Neural progenitor cell (in vitro differentiated cells): ENCODE results near the gene ZNF415. TPM values are rescaled to one million over a fixed set of nuclear protein-coding genes. Genes with fewer than 3 reads are reported as not detected.
"Not testable (repeated sequence)": the region's sequence is repeated elsewhere in the genome, so short reads cannot be mapped to it uniquely, and the experiment has no call there.

Source experiments
- DNase-seq: peaks from one replicate; pipeline ENCODE4 v3.0.0-alpha.2; 2016; ENCODE audit warnings: low spot score
- H2AFZ ChIP-seq: fragments of 200-600 bp; sonication (generic); replicated peaks from 2 replicates; pipeline ENCODE4 v1.6.1; 2016; ENCODE audit warnings: antibody characterized with exemption
- H3F3A ChIP-seq: fragments of 200-600 bp; sonication (generic); 2 replicates; pipeline ENCODE4 v1.6.1; 2016; ENCODE audit warnings: antibody characterized with exemption, low read depth
- H3K27ac ChIP-seq: fragments of 200-600 bp; sonication (generic); 2 replicates; pipeline ENCODE4 v1.5.1; 2016; ENCODE audit warnings: mild to moderate bottlenecking
- H3K27me3 ChIP-seq: fragments of 200-600 bp; sonication (generic); 2 replicates; pipeline ENCODE4 v1.6.1; 2016; ENCODE audit warnings: mild to moderate bottlenecking, moderate library complexity
- H3K36me3 ChIP-seq: fragments of 200-600 bp; sonication (generic); 2 replicates; pipeline ENCODE4 v1.5.1; 2016
- H3K4me1 ChIP-seq: fragments of 200-600 bp; sonication (generic); 2 replicates; pipeline ENCODE4 v1.6.1; 2016; ENCODE audit warnings: mixed run types
- H3K4me2 ChIP-seq: fragments of 200-600 bp; sonication (generic); 2 replicates; pipeline ENCODE4 v1.6.1; 2016
- H3K4me3 ChIP-seq: fragments of 200-600 bp; sonication (generic); 2 replicates; pipeline ENCODE4 v1.5.1; 2016
- H3K79me2 ChIP-seq: fragments of 200-600 bp; sonication (generic); 2 replicates; pipeline ENCODE4 v1.6.1; 2016; ENCODE audit warnings: low read depth
- H3K9ac ChIP-seq: fragments of 200-600 bp; sonication (generic); 2 replicates; pipeline ENCODE4 v1.6.1; 2016
- H3K9me3 ChIP-seq: fragments of 200-600 bp; sonication (generic); 2 replicates; pipeline ENCODE4 v1.5.1; 2016; ENCODE audit warnings: low read depth
- H4K20me1 ChIP-seq: fragments of 200-600 bp; sonication (generic); 2 replicates; pipeline ENCODE4 v1.6.1; 2016; ENCODE audit warnings: low read depth
- H3K27ac Mint-ChIP-seq: 3 replicates; pipeline ENCODE4 v1.8.0; 2021; ENCODE audit warnings: mixed read lengths
- H3K27me3 Mint-ChIP-seq: 2 replicates; pipeline ENCODE4 v1.8.0; 2022; ENCODE audit warnings: low read depth, mild to moderate bottlenecking, inconsistent platforms, moderate library complexity, mixed read lengths; ENCODE audit not compliant: insufficient read depth
- H3K36me3 Mint-ChIP-seq: 3 replicates; pipeline ENCODE4 v1.8.0; 2021; ENCODE audit warnings: mixed read lengths
- H3K4me1 Mint-ChIP-seq: 3 replicates; pipeline ENCODE4 v1.8.0; 2021; ENCODE audit warnings: mixed read lengths
- H3K4me3 Mint-ChIP-seq: 3 replicates; pipeline ENCODE4 v1.8.0; 2021; ENCODE audit warnings: mild to moderate bottlenecking, moderate library complexity, mixed read lengths
- H3K9me3 Mint-ChIP-seq: 3 replicates; pipeline ENCODE4 v1.8.0; 2020; ENCODE audit warnings: mixed read lengths
- EZH2 ChIP-seq: fragments of 200-600 bp; sonication (generic); IDR thresholded peaks from 2 replicates; pipeline ENCODE4 v1.6.1; 2017; ENCODE audit warnings: antibody characterized with exemption, mild to moderate bottlenecking, moderate library complexity
- EZH2phosphoT487 ChIP-seq: fragments of 200-600 bp; sonication (generic); IDR thresholded peaks from 2 replicates; pipeline ENCODE4 v1.6.1; 2017; ENCODE audit warnings: antibody characterized with exemption
- total RNA-seq: library from RNA; depleted of rRNA; stranded (reverse); fragments of >200 nt; gene quantifications from 2 replicates; pipeline ENCODE4 v1.2.3, GENCODE V29; 2015; ENCODE audit warnings: low replicate concordance
- TF ChIP-seq, protein P1 (sequence below): fragments of 200-600 bp; sonication (generic); IDR thresholded peaks from 2 replicates; pipeline ENCODE4 v1.5.1; 2017; ENCODE audit warnings: antibody characterized with exemption, mild to moderate bottlenecking

The ZNF415 gene
- total RNA-seq, 1 donor from 2014 or later = 23.9 TPM

DNA sequence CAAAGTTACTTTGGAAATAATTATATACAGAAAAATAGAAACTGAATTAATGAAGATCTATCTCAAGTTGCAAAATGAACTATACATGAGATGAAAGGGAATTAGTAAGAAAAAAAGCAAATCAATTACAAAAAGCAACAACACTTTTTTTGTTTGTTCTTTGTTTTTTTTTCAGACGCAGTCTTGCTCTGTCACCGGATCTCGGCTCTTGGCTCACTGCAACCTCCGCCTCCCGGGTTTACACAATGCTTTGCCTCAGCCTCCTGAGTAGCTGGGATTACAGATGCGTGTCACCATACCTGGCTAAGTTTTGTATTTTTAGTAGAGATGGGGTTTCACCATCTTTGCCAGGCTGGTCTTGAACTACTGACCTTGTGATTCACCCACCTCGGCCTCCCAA is 2.2 kb downstream of the ZNF415 start:
- peak; percentile 49 for DNase-seq
- Histone ChIP-seq H3K79me2 (peaks cover 10% of the 10 kb centered on the region), H4K20me1 (peaks cover 4% of the 10 kb centered on the region), H3K27me3 (no peaks in the 10 kb centered on the region), H3K4me2 (peak overlapping the region; percentile 61), H3K9ac (no peak overlapping the region), H2AFZ (no peak overlapping the region), H3F3A (peaks cover 8% of the 10 kb centered on the region), H3K36me3 (no peaks in the 10 kb centered on the region), H3K27ac (no peak overlapping the region), H3K4me3 (peak overlapping the region; percentile 22), H3K4me1 (peaks cover 23% of the 10 kb centered on the region), H3K9me3 (no peaks in the 10 kb centered on the region)
- H3K4me1 Mint-ChIP-seq = peaks cover 5% of the 10 kb centered on the region
- H3K27ac Mint-ChIP-seq = no peak overlapping the region
- H3K27me3 Mint-ChIP-seq = peaks cover 7% of the 10 kb centered on the region
- TF ChIP-seq EZH2phosphoT487 (no peak), EZH2 (no peak)
- TF ChIP-seq, protein P1, sequence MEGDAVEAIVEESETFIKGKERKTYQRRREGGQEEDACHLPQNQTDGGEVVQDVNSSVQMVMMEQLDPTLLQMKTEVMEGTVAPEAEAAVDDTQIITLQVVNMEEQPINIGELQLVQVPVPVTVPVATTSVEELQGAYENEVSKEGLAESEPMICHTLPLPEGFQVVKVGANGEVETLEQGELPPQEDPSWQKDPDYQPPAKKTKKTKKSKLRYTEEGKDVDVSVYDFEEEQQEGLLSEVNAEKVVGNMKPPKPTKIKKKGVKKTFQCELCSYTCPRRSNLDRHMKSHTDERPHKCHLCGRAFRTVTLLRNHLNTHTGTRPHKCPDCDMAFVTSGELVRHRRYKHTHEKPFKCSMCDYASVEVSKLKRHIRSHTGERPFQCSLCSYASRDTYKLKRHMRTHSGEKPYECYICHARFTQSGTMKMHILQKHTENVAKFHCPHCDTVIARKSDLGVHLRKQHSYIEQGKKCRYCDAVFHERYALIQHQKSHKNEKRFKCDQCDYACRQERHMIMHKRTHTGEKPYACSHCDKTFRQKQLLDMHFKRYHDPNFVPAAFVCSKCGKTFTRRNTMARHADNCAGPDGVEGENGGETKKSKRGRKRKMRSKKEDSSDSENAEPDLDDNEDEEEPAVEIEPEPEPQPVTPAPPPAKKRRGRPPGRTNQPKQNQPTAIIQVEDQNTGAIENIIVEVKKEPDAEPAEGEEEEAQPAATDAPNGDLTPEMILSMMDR = no peak
- peaks cover 19% of the 10 kb centered on the region for H3K36me3 Mint-ChIP-seq
- H3K4me3 Mint-ChIP-seq = no peak overlapping the region
- H3K9me3 Mint-ChIP-seq = peaks cover 31% of the 10 kb centered on the region

DNA sequence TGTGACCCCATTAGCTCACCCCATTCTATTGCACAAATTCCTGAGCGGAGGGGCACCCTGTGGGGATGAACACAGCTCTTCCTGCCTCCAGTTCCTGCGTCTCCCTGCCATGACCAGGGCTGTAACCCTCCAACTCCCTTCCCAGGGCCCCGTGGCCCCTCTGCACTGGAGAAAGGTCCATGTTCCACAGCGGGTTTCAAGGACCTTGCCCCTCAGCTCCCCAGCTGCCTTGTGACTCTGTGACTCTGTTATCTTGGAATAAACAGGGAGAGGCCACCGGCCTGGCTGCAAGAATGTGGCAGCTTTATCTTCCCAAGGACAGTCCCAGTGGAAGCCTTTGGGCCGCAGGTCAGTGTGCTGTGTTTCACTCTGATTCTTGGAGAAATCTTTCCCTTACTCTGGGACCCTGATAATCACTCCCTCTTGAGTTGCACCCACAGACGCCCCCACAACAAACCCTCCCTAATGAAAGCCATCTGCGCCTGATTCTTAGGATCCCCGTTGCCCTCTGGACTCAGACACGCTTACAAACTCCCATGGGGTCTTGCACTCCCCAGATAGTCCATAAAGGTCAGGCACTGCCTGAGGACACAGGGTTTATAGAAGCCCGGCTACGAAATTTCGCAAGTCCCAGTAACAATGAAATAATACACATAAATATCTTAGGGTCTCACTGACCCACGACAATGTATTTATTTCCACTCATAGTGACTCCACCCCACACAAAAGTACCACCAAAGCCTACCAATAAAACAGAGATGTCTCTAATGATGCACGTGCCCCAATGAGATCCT is 5.8 kb downstream of the ZNF415 start:
- Mint-ChIP-seq H3K9me3 (peaks cover 32% of the 10 kb centered on the region), H3K36me3 (peaks cover 33% of the 10 kb centered on the region)
- H3K4me1 ChIP-seq = peaks cover 18% of the 10 kb centered on the region
- not testable (repeated sequence) for H3K4me2 ChIP-seq, H2AFZ ChIP-seq, H3K4me3 ChIP-seq, H3K27me3 Mint-ChIP-seq, H3K27me3 ChIP-seq, DNase-seq, H3K27ac ChIP-seq, H3K9me3 ChIP-seq, H3K4me3 Mint-ChIP-seq, H4K20me1 ChIP-seq, H3K36me3 ChIP-seq, H3K4me1 Mint-ChIP-seq, H3K9ac ChIP-seq, H3K27ac Mint-ChIP-seq, H3F3A ChIP-seq, H3K79me2 ChIP-seq

DNA sequence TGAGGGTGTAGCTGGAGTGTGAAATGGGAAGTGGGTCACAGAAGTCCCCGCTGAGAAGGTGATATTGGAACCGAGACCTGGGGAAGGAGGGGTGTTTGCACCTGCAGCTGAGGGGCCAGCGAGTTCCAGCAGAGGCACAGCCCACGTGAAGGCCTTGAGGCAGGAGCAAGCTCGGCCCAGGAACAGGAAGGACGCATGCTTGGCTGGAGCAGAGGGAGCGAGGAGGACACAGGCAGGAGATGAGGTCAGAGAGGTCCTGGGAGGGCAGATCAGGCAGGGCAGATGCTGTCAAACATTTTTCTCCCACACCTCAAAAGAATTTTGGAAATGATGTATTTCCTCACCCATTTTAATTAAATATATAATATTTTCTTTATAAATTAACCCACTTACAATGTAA is 9.3 kb downstream of the ZNF415 start:
- H2AFZ ChIP-seq = no peak overlapping the region
- no peaks in the 10 kb centered on the region for H3K4me1 ChIP-seq
- H4K20me1 ChIP-seq = no peaks in the 10 kb centered on the region
- Mint-ChIP-seq H3K4me1 (no peaks in the 10 kb centered on the region), H3K4me3 (no peak overlapping the region), H3K9me3 (peaks cover 40% of the 10 kb centered on the region), H3K27ac (no peak overlapping the region), H3K27me3 (peaks cover 5% of the 10 kb centered on the region), H3K36me3 (peaks cover 37% of the 10 kb centered on the region)
- no peaks in the 10 kb centered on the region for H3K27me3 ChIP-seq
- no peak overlapping the region for H3K27ac ChIP-seq
- H3K36me3 ChIP-seq = no peaks in the 10 kb centered on the region
- H3K4me2 ChIP-seq = no peak overlapping the region
- H3K9ac ChIP-seq = no peak overlapping the region
- H3K79me2 ChIP-seq = no peaks in the 10 kb centered on the region
- H3K9me3 ChIP-seq = no peaks in the 10 kb centered on the region
- no peak overlapping the region for H3K4me3 ChIP-seq
- peaks cover 5% of the 10 kb centered on the region for H3F3A ChIP-seq
- DNase-seq = no peak
- TF ChIP-seq EZH2 (no peak), EZH2phosphoT487 (no peak)
- TF ChIP-seq, protein P1 = no peak

DNA sequence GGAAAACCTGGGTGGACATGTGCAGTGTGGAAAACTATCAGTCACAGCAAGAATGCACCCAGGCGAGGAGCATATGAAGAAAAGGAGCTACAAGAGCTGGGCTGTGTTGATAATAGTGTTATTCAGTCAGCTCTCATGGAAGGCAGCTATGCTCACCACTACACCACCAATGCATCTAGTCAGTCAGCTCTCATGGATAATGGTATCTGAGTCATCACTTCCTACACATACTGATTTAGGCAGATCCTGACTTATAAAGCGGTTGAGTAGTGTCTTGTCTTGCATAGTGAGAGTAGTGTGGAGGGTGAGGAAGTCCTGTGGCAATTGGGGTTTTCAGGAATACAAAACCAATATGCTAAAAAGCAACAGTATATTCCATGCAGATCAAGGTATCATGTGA is 20.4 kb downstream of the ZNF415 start:
- peaks cover 35% of the 10 kb centered on the region for H3K9me3 Mint-ChIP-seq
- no peaks in the 10 kb centered on the region for H4K20me1 ChIP-seq
- no peak overlapping the region for H3K4me2 ChIP-seq
- TF ChIP-seq EZH2phosphoT487 (no peak), EZH2 (no peak)
- TF ChIP-seq, protein P1 = no peak
- no peak overlapping the region for H2AFZ ChIP-seq
- no peak for DNase-seq
- no peaks in the 10 kb centered on the region for H3F3A ChIP-seq
- H3K27ac Mint-ChIP-seq = no peak overlapping the region
- no peak overlapping the region for H3K4me3 ChIP-seq
- peaks cover 18% of the 10 kb centered on the region for H3K36me3 ChIP-seq
- peaks cover 69% of the 10 kb centered on the region for H3K36me3 Mint-ChIP-seq
- peaks cover under 1% of the 10 kb centered on the region for H3K9me3 ChIP-seq
- H3K4me1 ChIP-seq = no peaks in the 10 kb centered on the region
- peaks cover 2% of the 10 kb centered on the region for H3K27me3 Mint-ChIP-seq
- H3K4me3 Mint-ChIP-seq = no peak overlapping the region
- no peaks in the 10 kb centered on the region for H3K4me1 Mint-ChIP-seq
- H3K9ac ChIP-seq = no peak overlapping the region
- no peaks in the 10 kb centered on the region for H3K27me3 ChIP-seq
- H3K79me2 ChIP-seq = no peaks in the 10 kb centered on the region
- H3K27ac ChIP-seq = no peak overlapping the region
